ENCODE data around the gene REEP6. TPM values are rescaled to one million over a fixed set of nuclear protein-coding genes. Genes with fewer than 3 reads are reported as not detected.

The REEP6 gene
- total and polyA plus RNA-seq, 3 donors from 2014 or later, result 386 to 454 (median 429) TPM

GRCh38 chr19:1446713-1447481, 44.1 kb upstream of the REEP6 start:
- peaks cover 14% of the 10 kb centered on the region for H3K4me1 ChIP-seq
- no peak overlapping the region for H3K27ac ChIP-seq
- H3K36me3 ChIP-seq (ENCODE audit: low read depth, missing control alignments), result no peaks in the 10 kb centered on the region
- WGBS, 2 donors, result 1 to 7% methylated on average over 18 to 62 of the region's 63 CpGs
- TF ChIP-seq POLR2A (IDR thresholded peaks at IDR 0.05), result no peak
- TF ChIP-seq, protein P1, sequence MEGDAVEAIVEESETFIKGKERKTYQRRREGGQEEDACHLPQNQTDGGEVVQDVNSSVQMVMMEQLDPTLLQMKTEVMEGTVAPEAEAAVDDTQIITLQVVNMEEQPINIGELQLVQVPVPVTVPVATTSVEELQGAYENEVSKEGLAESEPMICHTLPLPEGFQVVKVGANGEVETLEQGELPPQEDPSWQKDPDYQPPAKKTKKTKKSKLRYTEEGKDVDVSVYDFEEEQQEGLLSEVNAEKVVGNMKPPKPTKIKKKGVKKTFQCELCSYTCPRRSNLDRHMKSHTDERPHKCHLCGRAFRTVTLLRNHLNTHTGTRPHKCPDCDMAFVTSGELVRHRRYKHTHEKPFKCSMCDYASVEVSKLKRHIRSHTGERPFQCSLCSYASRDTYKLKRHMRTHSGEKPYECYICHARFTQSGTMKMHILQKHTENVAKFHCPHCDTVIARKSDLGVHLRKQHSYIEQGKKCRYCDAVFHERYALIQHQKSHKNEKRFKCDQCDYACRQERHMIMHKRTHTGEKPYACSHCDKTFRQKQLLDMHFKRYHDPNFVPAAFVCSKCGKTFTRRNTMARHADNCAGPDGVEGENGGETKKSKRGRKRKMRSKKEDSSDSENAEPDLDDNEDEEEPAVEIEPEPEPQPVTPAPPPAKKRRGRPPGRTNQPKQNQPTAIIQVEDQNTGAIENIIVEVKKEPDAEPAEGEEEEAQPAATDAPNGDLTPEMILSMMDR (IDR thresholded peaks at IDR 0.05), result no peak
- no peak for DNase-seq
- H3K27me3 ChIP-seq, result peaks cover 3% of the 10 kb centered on the region
- H3K4me3 ChIP-seq, result peak overlapping the region; percentile 34 to 45
- intact Hi-C loops (cut with DNase I; ENCODE audit: low total_unique reads), result no loop called here
- H3K9me3 ChIP-seq, result no peaks in the 10 kb centered on the region

DNA sequence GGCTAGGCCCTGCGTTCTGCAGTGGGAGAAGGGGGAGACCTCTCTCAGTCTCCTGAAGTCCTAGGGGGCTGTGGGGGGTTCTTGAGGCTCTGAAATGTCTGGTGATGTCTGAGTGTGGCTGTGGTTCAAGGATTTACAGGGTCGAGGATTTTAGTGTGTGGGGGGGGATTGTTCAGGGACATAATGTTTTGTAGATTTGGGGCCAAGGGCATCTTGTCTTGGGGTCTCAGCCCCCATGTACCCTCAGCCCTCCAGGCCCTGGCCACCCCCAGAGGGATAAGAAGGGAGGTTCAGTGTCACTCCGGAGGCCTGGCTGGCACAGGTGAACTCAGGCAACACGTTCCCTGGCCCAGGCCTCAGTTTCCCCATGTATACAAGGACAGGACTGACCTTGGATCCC, 43.5 kb upstream of the REEP6 start:
- intact Hi-C loops (cut with DNase I; ENCODE audit: low total_unique reads), result no loop called here
- Histone ChIP-seq H3K4me1 (peaks cover 20% of the 10 kb centered on the region), H3K4me3 (no peak overlapping the region), H3K9me3 (no peaks in the 10 kb centered on the region), H3K27me3 (peaks cover 3% of the 10 kb centered on the region), H3K36me3 (ENCODE audit: low read depth, missing control alignments) (no peaks in the 10 kb centered on the region), H3K27ac (no peak overlapping the region)
- DNase-seq, result no peak
- TF ChIP-seq, protein P1 (IDR thresholded peaks at IDR 0.05), result no peak
- no peak for TF ChIP-seq POLR2A (IDR thresholded peaks at IDR 0.05)
- WGBS, 2 donors, result 19 to 27% methylated on average over 4 of the region's 4 CpGs

GRCh38 chr19:1447944-1448343, 43.0 kb upstream of the REEP6 start:
- Histone ChIP-seq H3K9me3 (no peaks in the 10 kb centered on the region), H3K27me3 (peaks cover 3% of the 10 kb centered on the region), H3K4me1 (peaks cover 24% of the 10 kb centered on the region), H3K27ac (no peak overlapping the region), H3K36me3 (ENCODE audit: low read depth, missing control alignments) (no peaks in the 10 kb centered on the region), H3K4me3 (no peak overlapping the region)
- intact Hi-C loops (cut with DNase I; ENCODE audit: low total_unique reads), result no loop called here
- TF ChIP-seq, protein P1 (IDR thresholded peaks at IDR 0.05), result no peak
- no peak for TF ChIP-seq POLR2A (IDR thresholded peaks at IDR 0.05)
- no peak for DNase-seq
- WGBS, 2 donors, result 70 to 78% methylated on average over 9 of the region's 9 CpGs

- 4 to 6% methylated on average over 18 to 73 of the region's 74 CpGs for WGBS, 2 donors
- H3K4me1 ChIP-seq, result peaks cover 31% of the 10 kb centered on the region
- no peaks in the 10 kb centered on the region for H3K9me3 ChIP-seq
- no peaks in the 10 kb centered on the region for H3K36me3 ChIP-seq (ENCODE audit: low read depth, missing control alignments)
- intact Hi-C loops (cut with DNase I; ENCODE audit: low total_unique reads), result no loop called here
- no peak within 1 kb of the TSS for H3K27ac ChIP-seq
- TF ChIP-seq, protein P1 (IDR thresholded peaks at IDR 0.05), result no peak
- no peak for TF ChIP-seq POLR2A (IDR thresholded peaks at IDR 0.05)
- peaks cover 3% of the 10 kb centered on the region for H3K27me3 ChIP-seq
- no peak within 1 kb of the TSS for H3K4me3 ChIP-seq
- DNase-seq, result no peak
Measured at GRCh38 chr19:1449467-1450442, 41.2 kb upstream of the REEP6 start, which contains the start of gene APC2. TSS of gene APC2 (plus strand) at chr19:1450121. CDS start at chr19:1453002, 2,881 bp downstream.

Measured in testis (tissue), 3 donors.